ENCODE measurements around the gene SELENOK.

- TF ChIP-seq POLR2A (IDR thresholded peaks at IDR 0.05) = no peak
- no peak for TF ChIP-seq CTCF (IDR thresholded peaks at IDR 0.05)
- no peak for TF ChIP-seq EP300 (IDR thresholded peaks at IDR 0.05)
Measured at GRCh38 chr3:53865732-53866499, 25.7 kb downstream of the SELENOK start.
